NCI-H1105 treated with DMSO at 0.1 percent for 48 hours (cell line): ENCODE results near the gene KIF23.
"Not testable (repeated sequence)": the region's sequence is repeated elsewhere in the genome, so short reads cannot be mapped to it uniquely, and the experiment has no call there.

ENCODE experiments used
- DNase-seq: peaks from one replicate; lab custom pipeline; 2025; lab: John Stamatoyannopoulos, UW

KIF23 gene

DNA sequence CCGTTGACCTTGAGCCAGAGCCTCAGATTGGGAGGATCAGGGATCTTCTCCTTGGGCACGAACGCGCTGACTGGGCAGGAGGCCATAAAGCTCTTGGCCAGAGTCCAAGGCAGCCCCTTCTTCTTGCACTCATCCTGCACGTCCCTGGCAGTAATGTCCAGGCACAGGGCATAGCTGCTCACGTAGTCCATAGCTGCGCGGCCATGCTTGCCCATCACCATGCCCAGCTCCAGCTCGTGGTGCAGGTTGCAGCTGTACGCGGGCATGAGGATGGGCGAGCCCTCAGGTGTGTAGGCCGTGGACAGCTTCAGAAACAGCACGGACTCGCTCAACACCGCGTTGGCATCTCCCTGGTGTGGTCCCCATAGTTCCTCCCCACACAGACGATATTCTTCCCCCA lies 20.5 kb downstream of the KIF23 start:
- DNase-seq, result no peak

DNA sequence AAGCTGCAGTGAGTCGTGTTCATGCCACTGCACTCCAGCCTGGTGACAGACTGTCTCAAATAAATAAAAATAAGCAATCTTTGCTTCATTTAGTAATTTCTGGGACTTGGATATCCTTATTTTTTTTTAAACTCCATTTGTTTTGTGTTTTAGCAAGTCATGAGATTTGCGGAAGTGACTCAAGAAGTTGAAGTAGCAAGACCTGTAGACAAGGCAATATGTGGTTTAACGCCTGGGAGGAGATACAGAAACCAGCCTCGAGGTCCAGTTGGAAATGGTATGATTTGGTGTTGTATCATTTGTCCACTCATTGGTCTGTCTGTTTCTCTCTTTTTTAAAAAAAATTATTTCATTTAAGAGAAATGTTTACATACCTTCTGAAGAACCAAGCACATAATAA lies 21.8 kb downstream of the KIF23 start:
- DNase-seq, result no peak

DNA sequence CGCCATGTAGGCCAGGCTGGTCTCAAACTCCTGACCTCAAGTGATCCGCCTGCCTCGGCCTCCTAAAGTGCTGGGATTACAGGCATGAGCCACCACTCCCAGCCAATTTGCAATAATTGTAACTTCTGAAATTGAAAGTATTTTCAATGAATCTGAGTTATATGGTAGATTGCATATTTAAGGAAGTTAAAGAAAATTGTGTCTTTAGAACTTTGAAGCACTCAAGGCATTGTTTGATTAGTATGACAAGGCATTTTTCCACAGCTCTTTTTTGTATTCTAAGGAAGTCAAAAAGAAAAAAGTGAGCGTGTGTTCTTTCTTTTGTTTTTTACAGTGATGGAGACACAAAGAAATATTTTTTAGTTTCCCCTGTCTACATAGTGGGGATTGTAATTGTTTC lies 22.8 kb downstream of the KIF23 start:
- no peak for DNase-seq

DNA sequence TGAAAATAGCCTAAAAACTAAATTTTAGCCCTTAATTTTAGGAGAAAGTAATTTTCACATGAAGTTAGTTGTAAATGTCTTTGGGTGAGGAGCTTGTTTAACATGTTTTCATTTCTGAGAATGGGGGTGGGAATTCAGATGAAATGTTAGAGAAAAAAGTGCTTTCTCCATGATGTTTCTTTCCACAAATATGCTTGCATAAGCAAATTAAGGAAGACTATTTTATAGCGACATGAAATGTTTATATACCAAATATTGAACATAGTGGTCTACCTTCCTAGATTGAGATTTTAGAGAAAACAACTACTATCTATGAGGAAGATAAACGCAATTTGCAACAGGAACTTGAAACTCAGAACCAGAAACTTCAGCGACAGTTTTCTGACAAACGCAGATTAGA lies 25.5 kb downstream of the KIF23 start:
- DNase-seq, result no peak

- no peak for DNase-seq
Measured at GRCh38 chr15:69443032-69443611, 29.0 kb downstream of the KIF23 start.

- no peak for DNase-seq
Measured at GRCh38 chr15:69444686-69445085, 30.5 kb downstream of the KIF23 start.

- DNase-seq, result no peak
Measured at GRCh38 chr15:69446953-69447352, 32.8 kb downstream of the KIF23 start.

GRCh38 chr15:69450221-69450620 lies 36.1 kb downstream of the KIF23 start:
- DNase-seq, result not testable (repeated sequence)

GRCh38 chr15:69450968-69451695 lies 37.0 kb downstream of the KIF23 start:
- DNase-seq, result no peak

- no peak for DNase-seq
Measured at GRCh38 chr15:69451951-69452691, 38.0 kb downstream of the KIF23 start.

GRCh38 chr15:69452692-69453521 lies 38.8 kb downstream of the KIF23 start, which contains the start of gene RPLP1:
Gene RPLP1, plus strand, starts transcription at chr15:69452818. Its CDS starts 131 bp downstream, at chr15:69452949.
- peak; percentile 96 for DNase-seq

DNA sequence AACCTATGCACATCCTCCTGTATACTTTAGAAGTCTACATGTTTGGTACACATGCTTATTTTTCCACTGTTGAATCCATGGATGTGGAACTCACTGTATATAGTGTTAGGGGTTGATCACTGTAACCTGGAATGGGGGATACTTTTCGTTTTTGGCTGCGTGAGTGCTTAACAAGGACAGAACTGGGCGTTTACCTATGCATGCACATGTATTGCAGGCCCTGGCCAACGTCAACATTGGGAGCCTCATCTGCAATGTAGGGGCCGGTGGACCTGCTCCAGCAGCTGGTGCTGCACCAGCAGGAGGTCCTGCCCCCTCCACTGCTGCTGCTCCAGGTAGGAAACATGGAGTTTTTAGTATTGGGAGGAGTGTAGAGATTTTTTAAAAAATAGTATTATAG lies 40.8 kb downstream of the KIF23 start:
- no peak for DNase-seq

- no peak for DNase-seq
Measured at GRCh38 chr15:69456208-69457166, 42.3 kb downstream of the KIF23 start.

DNA sequence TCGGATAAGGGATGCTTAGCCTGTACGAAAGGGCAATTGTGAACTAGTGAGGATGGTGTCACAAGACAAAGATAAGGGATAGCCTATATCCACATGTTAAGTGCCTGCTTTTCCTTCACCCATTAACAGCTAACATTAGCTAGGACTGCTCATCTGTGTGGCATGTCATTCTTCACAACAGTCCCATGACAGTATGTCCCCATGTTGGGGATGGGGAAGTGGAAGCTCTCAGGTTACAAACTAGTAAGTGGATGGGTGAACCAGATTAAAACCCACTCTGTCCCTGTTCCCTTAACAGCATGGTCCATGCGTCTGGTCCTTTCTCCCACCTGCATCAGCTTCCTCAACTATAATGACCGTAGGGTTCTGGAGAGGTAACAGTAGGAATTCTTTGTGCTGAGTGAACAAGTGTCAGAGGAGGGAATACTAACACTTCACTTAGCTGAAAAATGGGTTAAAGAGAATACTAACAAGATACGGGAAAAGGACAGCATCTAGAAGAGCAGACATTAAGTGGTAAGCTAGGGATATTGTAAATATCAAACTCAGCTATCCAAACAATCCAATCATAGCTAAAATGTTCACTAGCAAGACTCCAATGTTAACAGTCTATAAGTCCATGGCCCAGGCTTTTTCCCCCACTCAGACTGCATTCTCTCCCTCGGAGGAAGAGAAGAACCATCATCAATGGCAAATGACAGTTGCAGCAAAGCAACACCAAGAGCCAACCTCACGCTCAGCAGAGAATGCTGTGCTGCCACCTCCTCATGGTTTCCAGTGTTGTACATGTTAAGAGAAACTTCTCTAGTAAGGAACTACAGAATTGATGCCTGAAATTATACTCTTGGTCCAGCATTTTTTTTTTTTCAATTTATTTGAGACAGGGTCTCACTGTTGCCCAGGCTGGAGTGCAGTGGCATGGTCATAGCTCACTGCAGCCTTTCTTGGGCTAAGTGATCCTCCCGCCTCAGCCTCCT lies 43.4 kb downstream of the KIF23 start:
- DNase-seq, result no peak

GRCh38 chr15:69459066-69459465 lies 44.9 kb downstream of the KIF23 start:
- no peak for DNase-seq

- no peak for DNase-seq
Measured at GRCh38 chr15:69460481-69460880, 46.3 kb downstream of the KIF23 start.

DNA sequence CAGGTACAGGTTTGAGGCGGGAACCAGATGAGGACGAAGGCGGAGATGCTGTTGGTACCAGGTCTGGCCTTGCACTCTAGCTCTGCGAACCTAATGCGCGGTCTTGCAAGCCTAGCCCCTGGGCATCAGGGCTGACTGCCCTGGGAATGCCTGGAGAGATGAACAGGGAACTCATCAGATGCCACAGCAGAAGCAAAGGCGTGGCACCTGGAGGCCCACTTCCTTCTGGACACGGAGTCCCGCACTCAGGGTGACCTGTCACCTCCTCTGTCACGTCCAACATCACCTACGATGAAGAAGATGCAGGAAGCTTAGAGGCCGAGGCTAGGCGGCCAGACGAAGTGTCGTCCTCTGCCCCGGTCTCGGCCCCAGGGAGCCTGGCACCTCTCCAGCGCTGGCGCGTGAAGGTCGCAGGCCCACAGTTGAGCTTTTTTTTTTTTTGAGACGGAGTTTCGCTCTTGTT lies 47.9 kb downstream of the KIF23 start:
- no peak for DNase-seq

DNA sequence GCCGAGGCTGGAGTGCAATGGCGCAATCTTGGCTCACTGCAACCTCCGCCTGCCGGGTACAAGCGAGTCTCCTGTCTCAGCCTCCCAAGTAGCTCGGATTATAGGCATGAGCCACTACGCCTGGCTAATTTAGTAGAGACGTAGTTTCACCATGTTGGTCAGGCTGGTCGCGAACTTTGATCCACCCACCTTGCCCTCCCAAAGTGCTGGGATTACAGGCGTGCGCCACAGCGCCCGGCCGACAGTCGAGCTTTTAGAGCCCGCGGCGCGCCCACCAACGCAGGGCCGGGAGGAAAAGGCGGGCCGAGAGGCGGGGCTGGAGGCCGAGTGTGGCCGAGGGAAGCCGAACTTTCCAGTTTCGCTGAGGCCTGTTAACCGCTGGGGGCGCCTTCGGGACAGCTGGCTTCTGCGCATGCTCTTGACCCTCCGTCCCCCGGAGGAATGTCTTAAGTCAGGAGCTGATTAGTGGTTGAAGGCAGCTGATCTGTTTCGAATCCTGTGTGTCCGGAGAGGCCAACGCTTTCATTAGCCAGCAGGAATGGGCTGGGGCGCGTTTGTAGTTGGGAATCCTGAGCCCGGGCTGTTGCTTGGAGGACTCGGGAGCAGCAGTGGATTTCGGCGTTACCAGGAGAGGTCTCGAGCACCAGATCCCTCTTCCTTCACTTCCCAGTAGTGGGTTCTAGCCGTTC lies 48.5 kb downstream of the KIF23 start:
- DNase-seq, result peak; percentile 97

GRCh38 chr15:69463182-69463756 lies 49.1 kb downstream of the KIF23 start:
- DNase-seq, result no peak
